Common myeloid progenitor, CD34-positive (primary cell): ENCODE measurements around the gene HOXB4.
A peak's percentile ranks its signal among the peaks of the same experiment; 100 is the strongest.

Experiments
- CTCF ChIA-PET: fragments of 350-600 bp; sonication (Branson Sonifier 250); formaldehyde crosslinking; loops from one replicate; lab custom pipeline; 2021; ENCODE audit warnings: antibody characterized with exemption; lab: Charles Lee
- POLR2A ChIA-PET: fragments of 350-600 bp; sonication (Branson Sonifier 250); formaldehyde crosslinking; loops from one replicate; lab custom pipeline; 2021; ENCODE audit warnings: antibody characterized with exemption; lab: Charles Lee
- DNase-seq, 3 donors: peaks; one replicate each; pipeline versions ENCODE4 v3.0.0 to v3.0.0-alpha.2; 2013
- H3K27ac ChIP-seq, 2 experiments: 1 replicate in 1 of 2; 2 replicates in 1 of 2; pipeline ENCODE4 v1.7.0; 2013; ENCODE audit warnings: inconsistent platforms in 2 of 2, low read length in 2 of 2, mild to moderate bottlenecking in 2 of 2, low read depth in 1 of 2, moderate library complexity in 1 of 2; ENCODE audit not compliant: severe bottlenecking in 2 of 2, insufficient read depth in 1 of 2, poor library complexity in 1 of 2
- H3K27me3 ChIP-seq, 5 experiments: replicated peaks in 2 of 5; 1 replicate in 3 of 5; 2 replicates in 2 of 5; pipeline versions ENCODE4 v1.6.1 to v1.7.0; 2013; ENCODE audit warnings: low read length in 4 of 5, mild to moderate bottlenecking in 2 of 5, moderate library complexity in 2 of 5, inconsistent platforms in 1 of 5; ENCODE audit not compliant: insufficient read depth in 5 of 5, control insufficient read depth in 4 of 5
- H3K36me3 ChIP-seq, 4 experiments: 1 replicate in 2 of 4; 2 replicates in 2 of 4; pipeline versions ENCODE4 v1.6.1 to v1.7.0; 2013; ENCODE audit warnings: low read length in 3 of 4, control low read depth in 1 of 4, mild to moderate bottlenecking in 1 of 4; ENCODE audit not compliant: control insufficient read depth in 4 of 4, insufficient read depth in 4 of 4
- H3K4me1 ChIP-seq, 4 experiments: 1 replicate in 3 of 4; 2 replicates in 1 of 4; pipeline versions ENCODE4 v1.6.1 to v1.7.1; 2013; ENCODE audit warnings: low read length in 3 of 4, mild to moderate bottlenecking in 3 of 4, control low read depth in 1 of 4, inconsistent platforms in 1 of 4, moderate library complexity in 1 of 4; ENCODE audit not compliant: control insufficient read depth in 4 of 4, insufficient read depth in 4 of 4; ENCODE audit errors: control extremely low read depth in 1 of 4
- H3K4me3 ChIP-seq, 7 experiments: 1 replicate in 4 of 7; 2 replicates in 3 of 7; pipeline versions ENCODE4 v1.5.1 to v1.7.0; 2013; ENCODE audit warnings: mild to moderate bottlenecking in 7 of 7, low read length in 6 of 7, moderate library complexity in 6 of 7, inconsistent platforms in 2 of 7, low read depth in 2 of 7, control low read depth in 1 of 7; ENCODE audit not compliant: insufficient read depth in 4 of 7, control insufficient read depth in 1 of 7; ENCODE audit errors: extremely low read depth in 1 of 7
- H3K9me3 ChIP-seq, 5 experiments: 1 replicate in 4 of 5; 2 replicates in 1 of 5; pipeline versions ENCODE4 v1.6.1 to v1.7.1; 2013; ENCODE audit warnings: low read length in 4 of 5, mild to moderate bottlenecking in 2 of 5, inconsistent platforms in 1 of 5, low read depth in 1 of 5, moderate library complexity in 1 of 5; ENCODE audit not compliant: control insufficient read depth in 4 of 5, insufficient read depth in 2 of 5; ENCODE audit errors: control extremely low read depth in 1 of 5
- WGBS: methylation state at CpG from one replicate; pipeline ENCODE4 v1.1.5; 2013; ENCODE audit not compliant: insufficient coverage; 5-methylcytosine and 5-hydroxymethylcytosine counted together

HOXB4 gene

GRCh38 chr17:48567646-48568354 is 10.3 kb downstream of the HOXB4 start:
- CTCF ChIA-PET: interaction anchor here (0.6 to 2.2 kb wide), 7 partner anchors 10 to 67 kb away, joined by 3 to 7 read pairs (median 6); partner anchors contain the start of genes HOXB4 and HOXB5
- no peak overlapping the region for H3K27ac ChIP-seq
- peaks cover 0 to 98% (median 65%) of the 10 kb centered on the region in 4 experiments for H3K4me1 ChIP-seq
- peaks cover 0 to 56% (median 19%) of the 10 kb centered on the region in 4 experiments for H3K36me3 ChIP-seq
- no peak for DNase-seq
- H3K9me3 ChIP-seq: no peaks in the 10 kb centered on the region
- POLR2A ChIA-PET: interaction anchor here (0.9 kb wide), 1 partner anchor 20 kb away, joined by 4 read pairs; no protein-coding TSS in a partner anchor
- peak overlapping the region in 3 of 7 experiments; percentile 55 to 65 (median 63) for H3K4me3 ChIP-seq
- no peaks in the 10 kb centered on the region for H3K27me3 ChIP-seq
- no CpG with 5 or more reads among the region's 2 CpGs for WGBS

- Histone ChIP-seq H3K27me3 (no peaks in the 10 kb centered on the region), H3K36me3 (peaks cover 0 to 57% (median 16%) of the 10 kb centered on the region in 4 experiments), H3K9me3 (no peaks in the 10 kb centered on the region), H3K4me1 (peaks cover 0 to 98% (median 70%) of the 10 kb centered on the region in 4 experiments), H3K27ac (no peak overlapping the region), H3K4me3 (no peak overlapping the region)
- 76% methylated on average over 6 of the region's 6 CpGs for WGBS
- no peak for DNase-seq
- POLR2A ChIA-PET: interaction anchor here (0.9 kb wide), 1 partner anchor 20 kb away, joined by 4 read pairs; no protein-coding TSS in a partner anchor
- CTCF ChIA-PET: interaction anchor here (0.8 to 2.2 kb wide), 5 partner anchors 11 to 66 kb away, joined by 3 to 7 read pairs (median 4); partner anchors contain the start of genes HOXB4 and HOXB5
These were observed 10.9 kb downstream of the HOXB4 start for GRCh38 chr17:48567209-48567608.

- no peak overlapping the region for H3K4me3 ChIP-seq
- no peak overlapping the region for H3K27ac ChIP-seq
- no peak for DNase-seq
- peaks cover 0 to 52% (median 14%) of the 10 kb centered on the region in 4 experiments for H3K36me3 ChIP-seq
- CTCF ChIA-PET: interaction anchor here (0.5 to 2.2 kb wide), 7 partner anchors 10 to 66 kb away, joined by 3 to 7 read pairs (median 4); partner anchors contain the start of gene HOXB5
- POLR2A ChIA-PET: no interaction called here
- no peaks in the 10 kb centered on the region for H3K9me3 ChIP-seq
- H3K27me3 ChIP-seq: no peaks in the 10 kb centered on the region
- WGBS: no CpG with 5 or more reads among the region's 2 CpGs
- peaks cover under 1 to 98% (median 74%) of the 10 kb centered on the region in 4 experiments for H3K4me1 ChIP-seq
These were observed 11.4 kb downstream of the HOXB4 start for GRCh38 chr17:48566717-48567116.

GRCh38 chr17:48565925-48566710 is 12.0 kb downstream of the HOXB4 start:
- H3K9me3 ChIP-seq: no peaks in the 10 kb centered on the region
- POLR2A ChIA-PET: no interaction called here
- H3K36me3 ChIP-seq: peaks cover 0 to 46% (median 13%) of the 10 kb centered on the region in 4 experiments
- CTCF ChIA-PET: interaction anchor here (0.5 to 2.2 kb wide), 6 partner anchors 10 to 27 kb away, joined by 3 to 7 read pairs (median 4); partner anchors contain the start of gene HOXB5
- no peak for DNase-seq
- 90% methylated on average over 2 of the region's 4 CpGs for WGBS
- H3K27me3 ChIP-seq: no peaks in the 10 kb centered on the region
- peaks cover 5 to 98% (median 76%) of the 10 kb centered on the region in 4 experiments for H3K4me1 ChIP-seq
- H3K4me3 ChIP-seq: no peak overlapping the region
- H3K27ac ChIP-seq: no peak overlapping the region

GRCh38 chr17:48565022-48565554 is 13.1 kb downstream of the HOXB4 start:
- CTCF ChIA-PET: interaction anchor here (0.9 to 2.2 kb wide), 2 partner anchors 23 to 28 kb away, joined by 3 to 8 read pairs; no protein-coding TSS in a partner anchor
- Histone ChIP-seq H3K4me3 (peak overlapping the region in 1 of 7 experiments; percentile 28), H3K36me3 (peaks cover 0 to 39% (median 9%) of the 10 kb centered on the region in 4 experiments), H3K4me1 (peaks cover 5 to 97% (median 75%) of the 10 kb centered on the region in 4 experiments), H3K27me3 (no peaks in the 10 kb centered on the region), H3K9me3 (no peaks in the 10 kb centered on the region), H3K27ac (peak overlapping the region in 1 of 2 experiments; percentile 14)
- 100% methylated on average over 1 of the region's 2 CpGs for WGBS
- POLR2A ChIA-PET: interaction anchor here (0.7 to 1.2 kb wide), 3 partner anchors 12 to 19 kb away, joined by 3 read pairs; no protein-coding TSS in a partner anchor
- no peak for DNase-seq

- POLR2A ChIA-PET: interaction anchor here (0.7 to 1.2 kb wide), 3 partner anchors 13 to 18 kb away, joined by 3 read pairs; no protein-coding TSS in a partner anchor
- H3K9me3 ChIP-seq: no peaks in the 10 kb centered on the region
- CTCF ChIA-PET: interaction anchor here (0.9 to 2.2 kb wide), 4 partner anchors 15 to 29 kb away, joined by 3 to 8 read pairs (median 5); no protein-coding TSS in a partner anchor
- WGBS: 27% methylated on average over 48 of the region's 73 CpGs
- peaks cover 5 to 90% (median 72%) of the 10 kb centered on the region in 4 experiments for H3K4me1 ChIP-seq
- peak overlapping the region in 3 of 7 experiments; percentile 28 to 43 (median 29) for H3K4me3 ChIP-seq
- H3K27me3 ChIP-seq: no peaks in the 10 kb centered on the region
- no peak for DNase-seq
- peaks cover 0 to 39% (median 11%) of the 10 kb centered on the region in 4 experiments for H3K36me3 ChIP-seq
- peak overlapping the region in 1 of 2 experiments; percentile 14 for H3K27ac ChIP-seq
These were observed 13.7 kb downstream of the HOXB4 start for GRCh38 chr17:48564188-48565021.
